Activated CD8-positive, alpha-beta memory T cell treated with anti-CD3 and anti-CD28 coated beads for 36 hours (primary cell): ENCODE results near the gene DNASE1L2. TPM values are rescaled to one million over a fixed set of nuclear protein-coding genes. Genes with fewer than 3 reads are reported as not detected.
"Not testable (repeated sequence)": the region's sequence is repeated elsewhere in the genome, so short reads cannot be mapped to it uniquely, and the experiment has no call there.

Experiments used
- CTCF ChIA-PET: fragments of 350-600 bp; sonication (Branson Sonifier 250); formaldehyde crosslinking; loops from one replicate; lab custom pipeline; 2021; ENCODE audit warnings: antibody characterized with exemption; lab: Charles Lee
- POLR2A ChIA-PET: fragments of 350-600 bp; sonication (Branson Sonifier 250); formaldehyde crosslinking; loops from one replicate; lab custom pipeline; 2021; ENCODE audit warnings: antibody characterized with exemption; lab: Charles Lee
- total RNA-seq, 2 experiments: library from RNA; stranded (reverse); gene quantifications; one replicate each; pipeline ENCODE4 v1.2.3, GENCODE V29; 2021

The DNASE1L2 gene
- total RNA-seq, 2 experiments from 2014 or later = 1.3 to 1.4 TPM

GRCh38 chr16:2199095-2199494 is 37.1 kb upstream of the DNASE1L2 start:
- POLR2A ChIA-PET = no interaction called here
- CTCF ChIA-PET = no interaction called here

GRCh38 chr16:2199621-2200139 is 36.6 kb upstream of the DNASE1L2 start:
- CTCF ChIA-PET = no interaction called here
- POLR2A ChIA-PET = no interaction called here

- CTCF ChIA-PET = no interaction called here
- POLR2A ChIA-PET = no interaction called here
These were observed 35.9 kb upstream of the DNASE1L2 start for GRCh38 chr16:2200313-2200712.

GRCh38 chr16:2203119-2203688 is 33.0 kb upstream of the DNASE1L2 start:
- POLR2A ChIA-PET = not testable (repeated sequence)
- CTCF ChIA-PET = interaction anchor here (0.6 kb wide), 1 partner anchor 63 kb away, joined by 3 read pairs; no protein-coding TSS in a partner anchor

- CTCF ChIA-PET = no interaction called here
- POLR2A ChIA-PET = interaction anchor here (2.8 kb wide), 1 partner anchor 10 kb away, joined by 22 read pairs; the partner anchor contains the start of gene PGP
These were observed 31.7 kb upstream of the DNASE1L2 start for GRCh38 chr16:2204416-2205103.

GRCh38 chr16:2205104-2205966 is 30.9 kb upstream of the DNASE1L2 start, which contains the start of gene MLST8:
Gene MLST8, plus strand, starts transcription at chr16:2205454. Its CDS starts 632 bp downstream, at chr16:2206086.
- ChIA-PET CTCF (no interaction called here), POLR2A (interaction anchor here (0.6 to 2.8 kb wide), 4 partner anchors 10 to 63 kb away, joined by 3 to 22 read pairs (median 6); partner anchors contain the start of genes PGP and TRAF7)

GRCh38 chr16:2205967-2206313 is 30.3 kb upstream of the DNASE1L2 start:
- CTCF ChIA-PET = no interaction called here
- POLR2A ChIA-PET = interaction anchor here (0.6 to 2.8 kb wide), 4 partner anchors 9 to 63 kb away, joined by 3 to 22 read pairs (median 6); partner anchors contain the start of genes PGP and TRAF7

GRCh38 chr16:2206420-2206779 is 29.8 kb upstream of the DNASE1L2 start:
- POLR2A ChIA-PET = interaction anchor here (0.6 to 2.8 kb wide), 4 partner anchors 8 to 325 kb away, joined by 3 to 22 read pairs (median 6); partner anchors contain the start of genes CEMP1, PGP and TRAF7

GRCh38 chr16:2206780-2207433 is 29.3 kb upstream of the DNASE1L2 start:
- ChIA-PET CTCF (interaction anchor here (1.0 kb wide), 1 partner anchor 45 kb away, joined by 5 read pairs; the partner anchor contains the start of gene ECI1), POLR2A (interaction anchor here (0.6 to 2.8 kb wide), 4 partner anchors 8 to 324 kb away, joined by 3 to 22 read pairs (median 6); partner anchors contain the start of genes CEMP1, PGP and TRAF7)

More at GRCh38 chr16:2206420-2206779, 29.8 kb upstream of the DNASE1L2 start:
- CTCF ChIA-PET = interaction anchor here (1.0 kb wide), 1 partner anchor 45 kb away, joined by 5 read pairs; the partner anchor contains the start of gene ECI1

- CTCF ChIA-PET = no interaction called here
- POLR2A ChIA-PET = no interaction called here
These were observed 28.4 kb upstream of the DNASE1L2 start for GRCh38 chr16:2207872-2208271.

GRCh38 chr16:2208308-2208707 is 27.9 kb upstream of the DNASE1L2 start:
- CTCF ChIA-PET = interaction anchor here (0.5 kb wide), 1 partner anchor 80 kb away, joined by 3 read pairs; no protein-coding TSS in a partner anchor
- POLR2A ChIA-PET = no interaction called here

- CTCF ChIA-PET = interaction anchor here (0.5 kb wide), 1 partner anchor 80 kb away, joined by 3 read pairs; no protein-coding TSS in a partner anchor
These were observed 27.5 kb upstream of the DNASE1L2 start for GRCh38 chr16:2208772-2209171.

GRCh38 chr16:2209258-2210008 is 26.8 kb upstream of the DNASE1L2 start:
- POLR2A ChIA-PET = no interaction called here
- CTCF ChIA-PET = interaction anchor here (0.6 kb wide), 1 partner anchor 50 kb away, joined by 4 read pairs; no protein-coding TSS in a partner anchor

More at GRCh38 chr16:2208772-2209171, 27.5 kb upstream of the DNASE1L2 start:
- POLR2A ChIA-PET = no interaction called here

GRCh38 chr16:2210009-2210332 is 26.3 kb upstream of the DNASE1L2 start:
- CTCF ChIA-PET = no interaction called here
- POLR2A ChIA-PET = no interaction called here

- CTCF ChIA-PET = no interaction called here
These were observed 25.6 kb upstream of the DNASE1L2 start, which contains the start of gene BRICD5 for GRCh38 chr16:2210386-2211365. Gene BRICD5, minus strand, starts transcription at chr16:2210863. Its CDS starts 30 bp downstream, at chr16:2210833.

GRCh38 chr16:2211923-2212347 is 24.3 kb upstream of the DNASE1L2 start:
- POLR2A ChIA-PET = interaction anchor here (1.0 kb wide), 1 partner anchor 40 kb away, joined by 4 read pairs; no protein-coding TSS in a partner anchor
- CTCF ChIA-PET = interaction anchor here (0.8 kb wide), 1 partner anchor 17 kb away, joined by 3 read pairs; no protein-coding TSS in a partner anchor

More at GRCh38 chr16:2210386-2211365, 25.6 kb upstream of the DNASE1L2 start, which contains the start of gene BRICD5:
- POLR2A ChIA-PET = no interaction called here
